Neural crest cell (in vitro differentiated cells): ENCODE results near the gene AMACR. TPM values are rescaled to one million over a fixed set of nuclear protein-coding genes. Genes with fewer than 3 reads are reported as not detected.

Source experiments
- DNase-seq: peaks from one replicate; pipeline ENCODE4 v3.0.0; 2021; ENCODE audit warnings: low read depth, mixed read lengths, low spot score
- H3K27ac Mint-ChIP-seq: one replicate; pipeline ENCODE4 v1.8.0; 2021; ENCODE audit warnings: mild to moderate bottlenecking, mixed read lengths; ENCODE audit not compliant: unreplicated experiment
- H3K27me3 Mint-ChIP-seq: 2 replicates; pipeline ENCODE4 v1.8.0; 2021; ENCODE audit warnings: low read depth, mild to moderate bottlenecking, mixed read lengths
- H3K36me3 Mint-ChIP-seq: 2 replicates; pipeline ENCODE4 v1.8.0; 2021; ENCODE audit warnings: low read depth, mild to moderate bottlenecking, mixed read lengths
- H3K4me1 Mint-ChIP-seq: 2 replicates; pipeline ENCODE4 v1.8.0; 2021; ENCODE audit warnings: mixed read lengths
- H3K4me3 Mint-ChIP-seq: one replicate; pipeline ENCODE4 v1.8.0; 2021; ENCODE audit warnings: mild to moderate bottlenecking, mixed read lengths
- H3K9me3 Mint-ChIP-seq: 2 replicates; pipeline ENCODE4 v1.8.0; 2021; ENCODE audit warnings: mixed read lengths
- CTCF ChIP-seq: fragments of 200-600 bp; sonication (generic); conservative IDR thresholded peaks from 2 replicates; pipeline ENCODE4 v1.5.0; 2021; ENCODE audit warnings: antibody characterized with exemption, mild to moderate bottlenecking
- total RNA-seq: library from RNA; stranded (reverse); gene quantifications from 2 replicates; pipeline ENCODE4 v1.2.1, GENCODE V29; 2021

Gene AMACR
- total RNA-seq, 1 donor from 2014 or later = 14.3 TPM

- Mint-ChIP-seq H3K27ac (no peak overlapping the region), H3K36me3 (peaks cover 10% of the 10 kb centered on the region), H3K4me3 (no peak overlapping the region), H3K27me3 (no peaks in the 10 kb centered on the region), H3K4me1 (peaks cover 19% of the 10 kb centered on the region), H3K9me3 (no peaks in the 10 kb centered on the region)
- TF ChIP-seq CTCF = no peak
- DNase-seq = no peak
Measured at GRCh38 chr5:33980030-33980429, 27.8 kb downstream of the AMACR start.

- TF ChIP-seq CTCF = no peak
- DNase-seq = no peak
- H3K36me3 Mint-ChIP-seq = peaks cover 8% of the 10 kb centered on the region
Measured at GRCh38 chr5:33978306-33978705, 29.5 kb downstream of the AMACR start.

GRCh38 chr5:33976307-33976706 lies 31.5 kb downstream of the AMACR start:
- Mint-ChIP-seq H3K27me3 (no peaks in the 10 kb centered on the region), H3K4me1 (peaks cover 19% of the 10 kb centered on the region), H3K27ac (no peak overlapping the region), H3K36me3 (peaks cover 8% of the 10 kb centered on the region), H3K4me3 (no peak overlapping the region), H3K9me3 (no peaks in the 10 kb centered on the region)
- no peak for TF ChIP-seq CTCF
- DNase-seq = no peak

More at GRCh38 chr5:33978306-33978705, 29.5 kb downstream of the AMACR start:
- Mint-ChIP-seq H3K27me3 (no peaks in the 10 kb centered on the region), H3K27ac (no peak overlapping the region), H3K4me3 (no peak overlapping the region), H3K4me1 (peaks cover 24% of the 10 kb centered on the region), H3K9me3 (no peaks in the 10 kb centered on the region)

- Mint-ChIP-seq H3K9me3 (no peaks in the 10 kb centered on the region), H3K36me3 (peaks cover 8% of the 10 kb centered on the region), H3K4me1 (peaks cover 19% of the 10 kb centered on the region), H3K27me3 (no peaks in the 10 kb centered on the region), H3K27ac (no peak overlapping the region), H3K4me3 (no peak overlapping the region)
- DNase-seq = no peak
- no peak for TF ChIP-seq CTCF
Measured at GRCh38 chr5:33975852-33976251, 32.0 kb downstream of the AMACR start.

- no peaks in the 10 kb centered on the region for H3K27me3 Mint-ChIP-seq
- H3K27ac Mint-ChIP-seq = no peak overlapping the region
- H3K36me3 Mint-ChIP-seq = peaks cover 3% of the 10 kb centered on the region
- DNase-seq = no peak
- H3K4me1 Mint-ChIP-seq = peaks cover 27% of the 10 kb centered on the region
- no peak overlapping the region for H3K4me3 Mint-ChIP-seq
- no peak for TF ChIP-seq CTCF
- H3K9me3 Mint-ChIP-seq = no peaks in the 10 kb centered on the region
Measured at GRCh38 chr5:33973271-33973670, 34.6 kb downstream of the AMACR start.
